ENCODE measurements around the gene CLIC1. TPM values are rescaled to one million over a fixed set of nuclear protein-coding genes. Genes with fewer than 3 reads are reported as not detected.
"Not testable (repeated sequence)": the region's sequence is repeated elsewhere in the genome, so short reads cannot be mapped to it uniquely, and the experiment has no call there.

Gene CLIC1
- total RNA-seq, 2 experiments from 2014 or later, result 357 to 438 TPM

DNA sequence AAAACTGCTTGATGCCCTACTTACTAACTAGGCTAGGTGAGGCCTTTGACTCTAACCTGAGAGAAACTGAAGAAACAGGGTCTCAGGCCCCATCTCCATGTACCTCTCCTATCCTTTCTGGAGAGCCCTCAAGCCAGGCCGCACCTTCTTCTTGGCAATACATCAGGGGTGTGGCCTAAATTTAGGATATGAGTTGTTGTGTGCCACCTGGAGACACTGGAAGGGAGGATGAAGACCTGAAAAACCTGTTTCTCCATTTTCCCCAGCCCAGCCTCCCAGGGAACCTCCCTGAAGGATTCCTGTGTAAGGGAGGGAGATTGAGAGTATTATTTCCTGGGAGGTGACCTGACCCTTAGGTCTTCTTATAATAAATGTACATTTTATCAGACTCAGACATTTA is 18.1 kb downstream of the CLIC1 start:
- Mint-ChIP-seq H3K36me3 (ENCODE audit: low read depth) (no peaks in the 10 kb centered on the region), H3K4me1 (no peaks in the 10 kb centered on the region), H3K4me3 (no peak overlapping the region), H3K9me3 (ENCODE audit: low read depth) (no peaks in the 10 kb centered on the region), H3K27me3 (no peaks in the 10 kb centered on the region), H3K27ac (no peak overlapping the region)
- POLR2A ChIA-PET, result no interaction called here
- no peak for DNase-seq
- ATAC-seq, result no peak
- intact Hi-C loops (cut with DNase I, micrococcal nuclease), result no loop called here
- CTCF ChIA-PET, result no interaction called here

DNA sequence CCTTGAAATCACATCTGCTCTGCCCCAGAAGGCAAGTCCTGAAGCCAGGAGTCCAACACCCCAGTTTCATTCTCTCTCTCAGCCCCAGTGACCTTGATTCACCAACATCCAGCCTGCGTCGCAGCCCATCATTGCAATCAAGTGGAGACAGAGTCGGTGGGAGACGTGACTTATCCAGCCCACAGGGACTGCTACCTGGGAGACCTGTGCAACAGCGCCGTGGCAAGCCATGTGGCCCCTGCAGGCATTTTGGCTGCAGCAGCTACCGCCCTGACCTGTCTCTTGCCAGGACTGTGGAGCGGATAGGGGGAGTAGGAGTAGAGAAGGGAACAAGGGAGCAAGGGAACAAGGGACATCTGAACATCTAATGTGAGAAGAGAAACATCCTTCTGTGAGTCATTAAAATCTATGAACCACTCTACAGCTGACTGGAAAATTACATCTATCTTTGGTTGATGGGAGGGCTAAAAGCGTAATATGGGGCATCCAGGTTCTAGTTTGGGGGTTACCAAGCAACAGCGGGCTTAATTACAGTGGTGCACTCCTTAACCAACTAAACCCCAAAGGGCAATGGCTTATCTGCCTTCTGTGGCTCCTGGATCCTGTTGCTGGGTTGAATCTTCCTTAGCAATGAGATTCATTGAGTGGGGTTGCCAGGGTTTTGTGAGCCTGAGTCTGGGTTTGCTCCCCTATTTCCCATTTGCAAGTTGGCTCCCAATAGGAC is 18.7 kb downstream of the CLIC1 start:
- ATAC-seq (no peak), DNase-seq (no peak)
- no peaks in the 10 kb centered on the region for H3K36me3 Mint-ChIP-seq (ENCODE audit: low read depth)
- intact Hi-C loops (cut with DNase I, micrococcal nuclease), result no loop called here
- CTCF ChIA-PET, result no interaction called here
- no peaks in the 10 kb centered on the region for H3K9me3 Mint-ChIP-seq (ENCODE audit: low read depth)
- H3K27me3 Mint-ChIP-seq, result no peaks in the 10 kb centered on the region
- POLR2A ChIA-PET, result no interaction called here
- H3K27ac Mint-ChIP-seq, result no peak overlapping the region
- H3K4me3 Mint-ChIP-seq, result no peak overlapping the region
- H3K4me1 Mint-ChIP-seq, result no peaks in the 10 kb centered on the region

DNA sequence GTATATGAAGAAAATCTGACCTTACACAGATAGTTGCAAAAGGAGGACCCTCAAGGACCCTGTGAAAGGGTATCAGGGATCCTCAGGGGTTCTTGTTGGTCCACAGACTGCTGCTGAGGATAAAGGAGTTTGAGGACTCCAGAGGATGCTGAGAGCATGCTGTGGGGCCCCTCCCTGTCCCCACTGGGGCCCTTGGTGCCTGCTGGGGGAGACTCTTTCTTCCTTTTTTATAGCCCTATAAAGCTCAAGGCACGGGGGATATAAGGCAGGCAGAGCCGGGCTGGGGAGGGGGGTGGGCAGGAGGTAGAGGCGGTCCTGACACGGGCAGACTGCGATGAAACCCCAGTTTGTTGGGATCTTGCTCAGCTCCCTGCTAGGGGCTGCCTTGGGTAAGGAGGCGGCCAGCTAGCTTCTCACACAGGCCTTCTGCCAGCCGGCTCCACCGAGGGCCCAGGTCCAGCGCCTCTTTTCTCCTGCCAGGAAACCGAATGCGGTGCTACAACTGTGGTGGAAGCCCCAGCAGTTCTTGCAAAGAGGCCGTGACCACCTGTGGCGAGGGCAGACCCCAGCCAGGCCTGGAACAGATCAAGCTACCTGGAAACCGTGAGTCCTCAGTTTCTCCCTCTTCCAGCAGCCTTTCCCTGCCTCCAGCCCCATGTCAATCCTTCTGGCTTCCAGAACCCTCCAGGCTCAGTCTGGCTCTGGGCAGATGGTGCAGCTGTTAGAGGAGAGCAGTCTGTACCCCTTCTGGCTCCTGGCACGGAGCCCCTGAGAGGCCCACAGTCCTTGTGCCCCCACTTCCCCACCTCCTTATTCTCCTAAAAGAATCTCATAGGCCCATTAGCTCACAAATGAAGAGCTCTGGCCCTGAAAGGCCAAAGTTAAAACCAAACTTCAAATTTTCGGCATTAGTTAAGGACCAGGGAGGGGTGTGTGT is 21.0 kb downstream of the CLIC1 start, which contains the start of gene LY6G6D:
LY6G6D (plus strand) TSS at position 327 of the 937 bp plus-strand sequence; CDS start at position 335, 8 bp downstream.
- ATAC-seq (no peak), DNase-seq (no peak)
- intact Hi-C loops (cut with DNase I, micrococcal nuclease), result no loop called here
- Mint-ChIP-seq H3K4me1 (peaks cover 8% of the 10 kb centered on the region), H3K27ac (no peak within 1 kb of the TSS), H3K9me3 (ENCODE audit: low read depth) (no peaks in the 10 kb centered on the region), H3K4me3 (no peak within 1 kb of the TSS), H3K36me3 (ENCODE audit: low read depth) (no peaks in the 10 kb centered on the region), H3K27me3 (no peaks in the 10 kb centered on the region)
- CTCF ChIA-PET, result interaction anchor here (0.6 to 1.3 kb wide), 6 partner anchors 9 to 153 kb away, joined by 3 to 4 read pairs (median 3); partner anchors contain the start of genes LY6G5C and LY6G6F
- POLR2A ChIA-PET, result no interaction called here

DNA sequence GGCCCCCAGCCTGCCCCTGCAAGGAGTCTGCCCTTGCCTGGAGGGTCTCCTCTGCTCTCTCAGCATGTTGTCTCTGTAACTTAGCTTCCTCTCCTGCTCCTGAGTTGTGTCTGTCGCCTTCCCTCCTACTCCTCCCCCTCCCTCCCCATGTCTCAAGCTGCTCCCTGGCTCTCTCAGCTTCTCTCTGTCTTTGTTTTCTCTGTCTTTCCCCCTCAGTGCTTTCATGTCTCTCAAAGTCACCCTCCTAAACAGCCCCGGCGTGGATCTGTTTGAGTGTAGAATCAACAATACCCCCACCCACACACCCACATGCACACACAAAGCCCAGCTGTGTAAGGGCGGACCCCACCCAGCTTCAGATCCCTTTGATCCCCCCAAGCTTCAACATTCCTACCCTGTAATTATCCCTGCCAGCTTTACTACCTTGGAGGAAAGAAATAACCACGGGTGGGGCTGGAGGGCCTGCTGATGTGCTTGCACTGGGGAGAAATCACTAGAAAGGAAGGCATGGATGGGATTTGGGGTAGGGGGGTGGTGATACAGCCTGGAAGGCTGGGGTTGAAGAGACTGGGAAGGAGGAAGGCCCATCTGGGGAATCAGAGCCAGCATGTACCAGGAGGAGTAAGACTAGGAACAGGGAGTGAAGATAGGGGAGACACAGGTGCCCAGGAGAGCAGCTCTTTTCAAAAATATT is 22.2 kb downstream of the CLIC1 start:
- H3K36me3 Mint-ChIP-seq (ENCODE audit: low read depth), result no peaks in the 10 kb centered on the region
- ATAC-seq (no peak), DNase-seq (no peak)
- H3K9me3 Mint-ChIP-seq (ENCODE audit: low read depth), result no peaks in the 10 kb centered on the region
- no peaks in the 10 kb centered on the region for H3K27me3 Mint-ChIP-seq
- no peak overlapping the region for H3K27ac Mint-ChIP-seq
- ChIA-PET POLR2A (interaction anchor here (0.6 kb wide), 1 partner anchor 809 kb away, joined by 3 read pairs; no protein-coding TSS in a partner anchor), CTCF (interaction anchor here (0.6 to 1.3 kb wide), 5 partner anchors 8 to 238 kb away, joined by 3 to 4 read pairs (median 3); partner anchors contain the start of genes LY6G5C and LY6G6F)
- no peak overlapping the region for H3K4me3 Mint-ChIP-seq
- H3K4me1 Mint-ChIP-seq, result peaks cover 8% of the 10 kb centered on the region
- intact Hi-C loops (cut with DNase I, micrococcal nuclease), result no loop called here

DNA sequence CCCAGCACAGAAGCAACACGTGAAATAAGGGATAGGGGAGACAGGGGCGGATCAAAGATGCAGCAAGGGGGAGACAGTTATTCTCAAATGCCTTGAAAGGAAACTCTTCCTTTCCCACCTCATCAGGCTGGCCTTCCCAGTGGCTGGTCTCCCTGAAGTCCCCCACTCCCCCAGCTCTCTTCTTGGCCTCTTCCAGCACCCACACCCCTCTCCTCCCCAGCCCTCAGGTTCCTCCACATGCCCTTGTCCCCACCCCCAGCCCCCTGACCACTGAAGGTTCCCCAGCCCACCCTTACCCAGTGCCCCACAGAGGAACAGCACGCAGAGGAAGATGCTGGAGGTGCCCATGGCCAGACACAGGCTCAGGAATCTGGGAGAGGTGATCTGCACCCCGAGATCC is 22.9 kb downstream of the CLIC1 start:
- H3K4me1 Mint-ChIP-seq, result peaks cover 8% of the 10 kb centered on the region
- no peak overlapping the region for H3K4me3 Mint-ChIP-seq
- intact Hi-C loops (cut with DNase I, micrococcal nuclease), result no loop called here
- ChIA-PET CTCF (no interaction called here), POLR2A (no interaction called here)
- no peaks in the 10 kb centered on the region for H3K27me3 Mint-ChIP-seq
- H3K9me3 Mint-ChIP-seq (ENCODE audit: low read depth), result no peaks in the 10 kb centered on the region
- no peaks in the 10 kb centered on the region for H3K36me3 Mint-ChIP-seq (ENCODE audit: low read depth)
- ATAC-seq, result no peak
- DNase-seq, result no peak
- no peak overlapping the region for H3K27ac Mint-ChIP-seq

DNA sequence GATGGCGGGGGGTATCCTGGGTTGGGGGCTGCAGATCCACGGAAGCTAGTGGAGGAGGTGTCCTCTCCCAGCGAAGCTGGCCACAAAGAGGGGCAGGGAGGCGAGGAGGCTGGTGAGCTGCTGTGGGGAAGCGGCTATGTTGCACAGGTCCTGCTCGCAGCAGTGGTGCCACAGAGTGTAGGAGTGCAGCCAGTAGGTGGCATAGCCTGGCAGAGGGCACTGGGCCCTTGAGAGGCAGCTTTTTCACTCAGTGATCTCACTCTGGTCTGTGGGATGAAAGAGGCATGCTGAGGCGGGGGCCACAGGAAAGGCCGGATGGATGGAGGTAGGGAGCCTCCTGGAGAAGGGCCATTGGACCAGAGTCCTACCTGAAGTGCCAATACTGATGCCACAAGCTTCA is 24.0 kb downstream of the CLIC1 start:
- ATAC-seq (peak; percentile 53), DNase-seq (peak; percentile 36)
- Mint-ChIP-seq H3K27me3 (no peaks in the 10 kb centered on the region), H3K4me3 (no peak overlapping the region), H3K27ac (no peak overlapping the region), H3K4me1 (peaks cover 8% of the 10 kb centered on the region), H3K9me3 (ENCODE audit: low read depth) (no peaks in the 10 kb centered on the region), H3K36me3 (ENCODE audit: low read depth) (no peaks in the 10 kb centered on the region)
- ChIA-PET POLR2A (no interaction called here), CTCF (interaction anchor here (0.6 kb wide), 2 partner anchors 162 to 220 kb away, joined by 3 read pairs; no protein-coding TSS in a partner anchor)
- intact Hi-C loops (cut with DNase I, micrococcal nuclease), result no loop called here

DNA sequence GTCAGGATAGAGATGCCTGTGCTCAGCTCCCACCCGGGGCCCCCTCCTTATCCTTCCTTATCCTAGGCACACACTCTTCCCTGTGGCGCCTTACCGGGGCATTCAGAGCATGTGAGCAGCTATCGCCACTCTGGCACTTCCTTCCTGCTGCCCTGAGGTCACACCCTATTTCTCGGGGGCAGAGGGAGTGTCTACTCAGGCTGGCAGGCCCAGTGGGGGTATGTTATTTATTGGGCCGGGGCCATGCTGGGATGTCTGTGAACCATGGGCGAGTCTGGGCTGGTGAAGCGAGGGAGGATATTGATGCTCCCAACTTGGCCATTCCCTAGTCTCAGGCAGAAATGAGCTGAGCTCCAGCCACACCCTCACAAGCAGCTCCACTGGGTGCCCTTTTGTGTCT is 25.1 kb downstream of the CLIC1 start:
- Mint-ChIP-seq H3K27me3 (no peaks in the 10 kb centered on the region), H3K36me3 (ENCODE audit: low read depth) (no peaks in the 10 kb centered on the region), H3K9me3 (ENCODE audit: low read depth) (no peaks in the 10 kb centered on the region), H3K4me1 (peaks cover 8% of the 10 kb centered on the region), H3K4me3 (no peak overlapping the region), H3K27ac (no peak overlapping the region)
- ChIA-PET POLR2A (interaction anchor here (0.6 kb wide), 2 partner anchors 27 to 446 kb away, joined by 3 read pairs; no protein-coding TSS in a partner anchor), CTCF (interaction anchor here (0.6 to 1.3 kb wide), 6 partner anchors 8 to 141 kb away, joined by 3 to 4 read pairs (median 3); partner anchors contain the start of genes ABHD16A and LY6G6C)
- DNase-seq (no peak), ATAC-seq (no peak)
- intact Hi-C loops (cut with DNase I, micrococcal nuclease), result no loop called here

DNA sequence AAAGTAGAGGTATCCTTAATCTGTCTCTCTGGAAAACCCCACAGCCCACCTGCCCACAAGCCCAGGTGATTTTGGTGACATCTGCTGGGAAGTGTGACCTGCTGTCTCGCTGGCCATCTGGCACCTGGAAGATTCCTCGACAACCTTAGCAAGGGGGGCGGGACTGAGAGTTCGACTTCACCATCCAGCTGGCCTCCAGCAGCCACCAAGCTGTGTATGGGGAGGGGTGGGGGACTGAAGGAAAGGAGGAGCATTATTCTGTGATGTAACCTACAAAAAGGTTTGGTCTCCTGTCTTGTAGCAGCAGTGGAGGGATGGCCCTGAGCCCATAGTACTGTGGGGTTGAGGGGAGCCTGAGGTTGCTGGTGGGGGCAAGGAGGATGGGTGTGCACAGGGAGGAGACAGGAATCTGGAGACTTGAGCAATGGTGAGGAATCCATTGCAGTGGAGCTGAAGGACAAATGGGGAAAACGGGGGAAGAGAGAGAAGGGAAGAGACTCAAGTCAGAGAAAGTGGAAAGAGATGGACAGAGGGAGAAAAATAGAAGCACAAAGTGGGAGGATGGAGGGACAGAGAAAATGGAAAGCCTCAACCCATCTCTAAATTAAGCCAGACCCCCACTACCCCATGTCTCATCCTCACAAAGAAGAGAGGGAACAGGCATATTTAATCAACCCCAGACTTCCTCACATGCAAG is 25.7 kb downstream of the CLIC1 start:
- no peak for ATAC-seq
- Mint-ChIP-seq H3K27ac (no peak overlapping the region), H3K9me3 (ENCODE audit: low read depth) (no peaks in the 10 kb centered on the region), H3K4me3 (no peak overlapping the region), H3K27me3 (no peaks in the 10 kb centered on the region), H3K4me1 (peaks cover 8% of the 10 kb centered on the region), H3K36me3 (ENCODE audit: low read depth) (no peaks in the 10 kb centered on the region)
- intact Hi-C loops (cut with DNase I, micrococcal nuclease), result no loop called here
- no peak for DNase-seq
- CTCF ChIA-PET, result interaction anchor here (0.6 to 1.3 kb wide), 5 partner anchors 11 to 140 kb away, joined by 3 to 4 read pairs (median 3); partner anchors contain the start of gene LY6G6C
- POLR2A ChIA-PET, result interaction anchor here (0.6 kb wide), 2 partner anchors 28 to 446 kb away, joined by 3 read pairs; no protein-coding TSS in a partner anchor

DNA sequence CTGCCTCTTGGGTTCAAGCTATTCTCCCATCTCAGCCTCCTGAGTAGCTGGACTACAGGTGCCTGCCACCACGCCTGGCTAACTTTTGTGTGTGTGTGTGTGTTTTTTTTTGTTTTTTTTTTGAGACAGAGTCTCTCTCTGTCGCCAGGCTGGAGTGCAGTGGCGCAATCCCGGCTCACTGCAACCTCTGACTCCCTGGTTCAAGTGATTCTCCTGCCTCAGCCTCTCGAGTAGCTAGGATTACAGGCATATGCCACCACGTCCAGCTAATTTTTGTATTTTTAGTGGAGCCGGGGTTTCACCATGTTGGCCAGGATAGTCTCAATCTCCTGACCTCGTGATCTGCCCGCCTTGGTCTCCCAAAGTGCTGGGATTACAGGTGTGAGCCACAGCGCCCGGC is 27.2 kb downstream of the CLIC1 start:
- H3K36me3 Mint-ChIP-seq (ENCODE audit: low read depth); POLR2A ChIA-PET; H3K27me3 Mint-ChIP-seq; CTCF ChIA-PET; H3K4me1 Mint-ChIP-seq; H3K27ac Mint-ChIP-seq; ATAC-seq; H3K9me3 Mint-ChIP-seq (ENCODE audit: low read depth); DNase-seq; H3K4me3 Mint-ChIP-seq; intact Hi-C loops (cut with DNase I, micrococcal nuclease): not testable (repeated sequence)

DNA sequence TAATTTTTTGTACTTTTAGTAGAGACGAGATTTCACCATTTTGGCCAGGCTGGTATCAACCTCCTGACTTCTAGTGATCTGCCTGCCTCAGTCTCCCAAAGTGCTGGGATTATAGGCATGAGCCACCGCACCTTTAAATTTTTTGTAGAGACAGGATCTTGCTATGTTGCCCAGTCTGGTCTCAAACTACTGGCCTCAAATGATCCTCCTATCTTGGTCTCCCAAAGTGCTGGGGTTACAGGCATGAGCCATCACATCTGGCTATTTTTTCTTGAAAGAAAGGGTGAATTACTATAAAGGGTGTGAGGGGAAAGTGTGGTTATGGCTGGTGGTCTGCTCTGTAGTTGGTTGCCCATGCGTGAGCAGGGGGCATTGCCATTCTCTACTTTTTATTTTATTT is 28.1 kb downstream of the CLIC1 start:
- H3K4me1 Mint-ChIP-seq, result peaks cover 11% of the 10 kb centered on the region
- no peaks in the 10 kb centered on the region for H3K27me3 Mint-ChIP-seq
- ATAC-seq, result no peak
- intact Hi-C loops (cut with DNase I, micrococcal nuclease), result no loop called here
- ChIA-PET CTCF (no interaction called here), POLR2A (no interaction called here)
- no peak overlapping the region for H3K27ac Mint-ChIP-seq
- no peak for DNase-seq
- no peak overlapping the region for H3K4me3 Mint-ChIP-seq
- H3K9me3 Mint-ChIP-seq (ENCODE audit: low read depth), result no peaks in the 10 kb centered on the region
- no peaks in the 10 kb centered on the region for H3K36me3 Mint-ChIP-seq (ENCODE audit: low read depth)

DNA sequence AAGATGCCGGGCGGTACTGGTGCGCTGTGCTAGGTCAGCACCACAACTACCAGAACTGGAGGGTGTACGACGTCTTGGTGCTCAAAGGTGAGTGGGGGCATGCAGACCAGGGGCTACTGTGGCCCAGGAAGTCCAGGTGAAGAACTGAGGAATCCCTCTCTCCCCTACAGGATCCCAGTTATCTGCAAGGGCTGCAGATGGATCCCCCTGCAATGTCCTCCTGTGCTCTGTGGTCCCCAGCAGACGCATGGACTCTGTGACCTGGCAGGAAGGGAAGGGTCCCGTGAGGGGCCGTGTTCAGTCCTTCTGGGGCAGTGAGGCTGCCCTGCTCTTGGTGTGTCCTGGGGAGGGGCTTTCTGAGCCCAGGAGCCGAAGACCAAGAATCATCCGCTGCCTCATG is 28.6 kb downstream of the CLIC1 start:
- ATAC-seq (no peak), DNase-seq (no peak)
- Mint-ChIP-seq H3K9me3 (ENCODE audit: low read depth) (no peaks in the 10 kb centered on the region), H3K27ac (no peak overlapping the region), H3K4me3 (no peak overlapping the region), H3K4me1 (peaks cover 11% of the 10 kb centered on the region), H3K27me3 (no peaks in the 10 kb centered on the region), H3K36me3 (ENCODE audit: low read depth) (peaks cover 1% of the 10 kb centered on the region)
- POLR2A ChIA-PET, result no interaction called here
- CTCF ChIA-PET, result interaction anchor here (0.7 kb wide), 1 partner anchor 114 kb away, joined by 5 read pairs; no protein-coding TSS in a partner anchor
- intact Hi-C loops (cut with DNase I, micrococcal nuclease), result no loop called here
